EL (cell line): ENCODE measurements around the gene TRPM3.

Source experiments
- DNase-seq: peaks from one replicate; pipeline ENCODE4 v3.0.0-alpha.2; 2016

The TRPM3 gene

GRCh38 chr9:70499621-70500020, 621.8 kb downstream of the TRPM3 start:
- DNase-seq, result no peak

GRCh38 chr9:70498866-70499265, 622.6 kb downstream of the TRPM3 start:
- no peak for DNase-seq

GRCh38 chr9:70496244-70496643, 625.2 kb downstream of the TRPM3 start:
- no peak for DNase-seq

- DNase-seq, result no peak
Measured at GRCh38 chr9:70495514-70495913, 625.9 kb downstream of the TRPM3 start.

- DNase-seq, result no peak
Measured at GRCh38 chr9:70494221-70494620, 627.2 kb downstream of the TRPM3 start.

GRCh38 chr9:70493029-70493428, 628.4 kb downstream of the TRPM3 start:
- DNase-seq, result no peak

- no peak for DNase-seq
Measured at GRCh38 chr9:70492319-70492777, 629.1 kb downstream of the TRPM3 start.

- DNase-seq, result no peak
Measured at GRCh38 chr9:70491426-70492318, 629.7 kb downstream of the TRPM3 start.

- DNase-seq, result no peak
Measured at GRCh38 chr9:70490478-70490877, 630.9 kb downstream of the TRPM3 start.

GRCh38 chr9:70488793-70489105, 632.7 kb downstream of the TRPM3 start:
- peak; percentile 54 for DNase-seq

- no peak for DNase-seq
Measured at GRCh38 chr9:70488098-70488792, 633.2 kb downstream of the TRPM3 start.

- no peak for DNase-seq
Measured at GRCh38 chr9:70486127-70486526, 635.3 kb downstream of the TRPM3 start.

- DNase-seq, result no peak
Measured at GRCh38 chr9:70485273-70485858, 636.1 kb downstream of the TRPM3 start.

- peak; percentile 75 for DNase-seq
Measured at GRCh38 chr9:70484232-70485130, 636.9 kb downstream of the TRPM3 start.

GRCh38 chr9:70481471-70481870, 640.0 kb downstream of the TRPM3 start:
- DNase-seq, result no peak

GRCh38 chr9:70480405-70480980, 640.9 kb downstream of the TRPM3 start:
- peak; percentile 32 for DNase-seq

- peak; percentile 74 for DNase-seq
Measured at GRCh38 chr9:70479880-70480291, 641.5 kb downstream of the TRPM3 start.
